NCI-H748 treated with DMSO at 0.1 percent for 48 hours (cell line): Measurements from ENCODE around the gene SLC17A3.

ENCODE experiments used
- DNase-seq: peaks from one replicate; lab custom pipeline; 2025; lab: John Stamatoyannopoulos, UW

SLC17A3 gene

GRCh38 chr6:25835442-25836283, 38.4 kb downstream of the SLC17A3 start:
- no peak for DNase-seq

DNA sequence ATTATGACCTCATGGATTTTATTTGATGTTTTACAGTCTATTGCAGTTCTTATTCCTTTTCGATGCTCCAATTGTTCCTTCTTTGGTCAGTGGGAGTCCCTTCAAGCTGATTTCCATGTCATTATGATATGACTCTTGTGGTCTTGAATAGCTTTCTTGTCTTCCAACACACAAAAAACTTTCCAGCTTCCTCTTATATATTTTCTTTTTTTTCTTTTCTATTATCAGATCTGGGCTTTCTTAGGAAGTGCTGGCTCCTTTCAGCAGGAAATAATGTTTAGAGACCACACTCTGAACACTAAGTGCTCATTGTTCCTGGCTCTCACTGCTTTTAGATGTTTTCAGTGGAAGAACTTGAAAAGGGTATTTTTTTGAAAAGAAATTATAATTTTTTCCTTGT, 39.1 kb downstream of the SLC17A3 start:
- DNase-seq = no peak

GRCh38 chr6:25833136-25833535, 40.9 kb downstream of the SLC17A3 start:
- no peak for DNase-seq

DNA sequence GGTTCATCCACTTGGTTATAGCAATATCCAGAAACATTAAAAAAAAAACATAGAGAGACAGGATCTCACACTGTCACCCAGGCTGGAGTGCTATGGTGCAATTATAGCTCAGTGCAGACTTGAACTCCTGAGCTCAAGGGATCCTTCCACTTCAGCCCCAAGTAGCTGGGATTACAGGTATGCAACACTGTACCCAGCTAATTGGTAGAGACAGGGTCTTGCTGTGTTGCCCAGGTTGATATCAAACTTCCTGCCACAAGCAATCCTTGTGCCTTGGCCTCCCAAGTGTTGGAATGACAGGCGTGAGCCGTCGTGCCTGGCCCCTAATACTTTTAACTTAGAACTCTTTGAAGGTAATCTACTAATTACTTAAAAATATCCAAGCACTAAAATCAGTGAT, 41.4 kb downstream of the SLC17A3 start:
- DNase-seq = no peak

DNA sequence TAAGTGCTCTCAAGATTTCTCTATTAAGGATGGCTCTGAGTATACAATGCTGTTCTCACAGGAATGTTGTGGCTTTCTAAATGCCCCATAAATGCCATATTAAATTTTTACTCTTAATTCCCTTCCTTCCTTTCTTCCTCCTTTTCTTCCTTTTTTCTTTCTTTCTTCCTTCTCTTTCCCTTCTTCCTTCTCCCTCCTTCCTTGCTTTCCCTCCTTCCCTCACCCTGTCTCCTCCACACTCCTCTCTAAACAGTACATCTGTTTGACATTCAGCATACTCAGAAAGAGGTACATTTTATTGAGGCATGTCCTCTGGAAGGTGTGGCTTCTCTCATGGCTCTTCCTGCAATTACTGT, 41.8 kb downstream of the SLC17A3 start:
- DNase-seq = no peak

- DNase-seq = no peak
These were observed 42.3 kb downstream of the SLC17A3 start, which contains the start of gene SLC17A1 for GRCh38 chr6:25831532-25832306. Gene SLC17A1, minus strand, starts transcription at chr6:25832052. Its CDS starts 1,495 bp downstream, at chr6:25830557.

- DNase-seq = no peak
These were observed 43.6 kb downstream of the SLC17A3 start for GRCh38 chr6:25830458-25830857.

DNA sequence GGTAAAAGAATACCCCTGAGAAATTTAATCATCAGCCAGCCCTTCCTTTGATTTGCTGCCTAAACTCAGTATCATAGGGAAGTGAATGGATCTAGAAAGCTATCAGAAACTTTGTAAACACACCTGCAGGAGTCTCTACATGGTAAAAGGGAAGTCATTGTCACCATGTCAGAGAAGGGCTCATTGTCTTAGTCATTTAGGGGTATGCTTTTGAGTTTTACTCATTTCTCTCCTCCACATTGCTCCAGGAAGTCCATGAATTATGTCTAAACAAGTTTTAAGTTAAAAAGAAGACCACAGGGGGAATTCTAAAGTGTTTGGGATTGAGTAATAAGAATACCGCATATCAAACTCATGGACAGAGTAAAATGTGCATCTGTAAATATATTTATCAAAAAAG, 44.7 kb downstream of the SLC17A3 start:
- DNase-seq = no peak

DNA sequence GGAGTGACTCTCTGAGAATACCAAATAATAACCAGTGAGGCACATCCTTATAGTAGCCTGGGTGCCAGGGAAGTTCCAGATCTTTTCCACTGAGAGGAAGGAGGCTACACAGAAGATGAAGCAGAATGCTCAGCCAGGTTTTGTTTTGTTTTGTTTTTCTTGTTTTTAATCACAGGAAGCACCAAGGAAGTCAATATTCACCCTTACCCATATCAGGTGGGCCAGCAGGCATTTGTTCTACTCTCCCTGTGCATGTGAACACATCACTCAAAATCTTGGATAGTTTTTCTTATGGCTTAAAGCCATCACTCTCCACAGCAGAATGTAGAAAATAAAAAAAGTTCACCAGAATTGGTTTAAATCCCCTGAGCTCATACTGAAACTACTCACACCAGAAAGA, 52.7 kb downstream of the SLC17A3 start:
- no peak for DNase-seq

DNA sequence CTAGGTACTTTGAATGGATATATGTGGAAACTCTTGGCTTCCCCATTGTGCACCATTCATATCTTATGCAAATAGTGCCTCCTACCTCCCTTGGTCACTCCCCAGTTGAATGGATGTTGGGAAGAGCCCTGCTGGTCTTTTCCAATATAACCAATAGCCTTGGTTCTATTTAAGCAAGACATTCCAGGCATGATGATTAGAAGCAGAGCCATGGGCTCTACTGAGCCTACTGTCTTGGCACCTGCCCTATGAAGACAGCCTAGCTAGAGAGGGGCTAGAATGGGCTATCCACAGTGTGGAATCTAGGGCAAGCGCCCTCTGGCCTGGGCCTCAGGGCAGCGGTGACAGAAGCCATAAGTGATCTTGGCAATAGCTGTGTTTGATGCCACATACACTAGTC, 57.8 kb downstream of the SLC17A3 start:
- no peak for DNase-seq

DNA sequence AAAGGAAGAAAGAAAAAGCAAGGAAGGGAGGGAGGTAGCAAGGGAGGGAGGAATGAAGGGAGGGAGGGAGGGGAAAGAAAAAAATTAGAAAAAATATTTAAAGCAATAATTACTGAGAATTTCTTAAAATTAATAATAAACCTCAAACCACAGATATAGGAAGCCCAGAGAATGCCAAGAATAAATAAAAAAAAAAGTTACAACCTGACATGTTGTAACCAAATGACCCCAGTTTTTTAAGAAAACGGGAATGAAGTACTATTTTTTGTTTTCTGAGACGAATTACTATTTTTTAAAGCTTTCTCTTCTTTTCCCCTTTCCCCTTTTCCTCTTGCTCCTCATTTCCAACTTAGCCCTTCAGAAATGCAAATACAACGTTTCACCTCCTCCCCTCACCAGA, 58.8 kb downstream of the SLC17A3 start:
- DNase-seq = no peak

- no peak for DNase-seq
These were observed 69.2 kb downstream of the SLC17A3 start for GRCh38 chr6:25804804-25805203.

DNA sequence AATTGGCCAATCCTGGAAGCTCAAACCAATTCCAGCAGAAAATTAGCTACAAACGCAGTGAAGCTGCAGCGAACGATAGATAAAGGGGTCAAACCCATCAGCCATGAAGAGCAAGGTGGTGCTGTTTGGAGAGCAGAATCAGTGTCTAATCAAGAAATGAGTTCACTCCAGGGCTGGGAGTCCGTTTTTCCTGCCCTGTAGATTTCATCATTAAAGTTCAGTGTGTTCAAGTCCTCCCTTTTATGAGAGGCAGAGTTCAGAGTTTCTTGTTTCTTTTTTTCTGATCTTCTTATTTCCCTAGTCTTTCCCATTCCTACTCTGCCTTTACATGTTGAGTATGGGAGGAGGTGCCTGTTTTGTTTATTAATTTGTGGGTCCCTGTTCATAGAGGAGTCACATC, 72.6 kb downstream of the SLC17A3 start:
- no peak for DNase-seq
